GM18873 (cell line): ENCODE measurements around the gene AGAP1.

Experiments
- ATAC-seq: cut with Tn5 transposase; IDR thresholded peaks from one replicate; pipeline ENCODE4 v1.9.1; 2021; ENCODE audit warnings: mild to moderate bottlenecking, moderate library complexity, moderate number of reproducible peaks; ENCODE audit not compliant: unreplicated experiment, low FRiP score

Gene AGAP1

DNA sequence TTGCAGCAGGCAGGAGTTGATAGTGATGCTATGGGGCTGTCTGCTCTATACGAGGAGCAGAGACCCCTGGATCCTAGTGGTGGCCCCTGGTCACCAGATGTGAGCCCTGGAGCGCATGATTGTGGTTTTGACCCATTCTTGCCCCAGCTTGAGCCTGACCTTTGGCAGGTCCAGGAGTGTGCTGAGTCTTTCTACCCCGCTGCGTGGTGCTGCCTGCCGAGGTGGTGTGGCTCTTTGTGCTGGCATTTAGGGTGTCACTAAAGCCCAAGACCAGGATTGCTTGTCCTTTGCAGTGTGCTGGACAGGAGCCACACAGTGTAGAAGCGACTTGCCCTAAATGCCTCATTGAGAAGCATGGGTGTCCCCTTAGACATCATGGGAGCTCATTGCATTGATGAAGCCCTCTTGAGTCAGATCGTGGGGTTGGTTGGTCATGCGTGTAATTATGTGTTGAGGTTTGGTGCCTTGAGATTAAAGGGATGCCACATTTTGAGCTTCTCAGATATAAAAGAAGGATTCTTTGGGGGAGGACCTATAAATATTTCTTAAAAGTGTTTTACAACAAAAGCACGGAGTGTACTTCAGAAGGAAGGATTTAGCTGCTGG lies 88.3 kb downstream of the AGAP1 start:
- no peak for ATAC-seq

DNA sequence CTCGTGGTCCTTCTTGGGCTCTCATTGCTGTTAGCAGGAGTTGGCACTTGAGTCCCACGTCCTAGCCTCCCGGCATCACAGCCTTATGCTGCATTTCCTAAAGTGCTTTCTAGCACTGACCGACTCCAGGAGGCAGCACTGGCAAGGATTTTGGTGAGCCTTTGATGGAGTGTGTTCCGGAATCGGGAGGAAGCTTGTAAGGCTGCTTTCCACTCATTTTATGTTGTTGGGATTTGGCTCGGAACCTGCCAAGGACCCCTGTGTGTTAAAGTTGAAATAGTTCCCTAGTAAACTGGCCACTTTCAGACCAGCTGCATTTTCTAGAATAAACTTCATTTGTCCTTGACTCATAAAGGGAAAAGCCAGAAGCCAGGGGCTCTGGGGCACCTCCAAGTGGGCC lies 88.9 kb downstream of the AGAP1 start:
- ATAC-seq = no peak

DNA sequence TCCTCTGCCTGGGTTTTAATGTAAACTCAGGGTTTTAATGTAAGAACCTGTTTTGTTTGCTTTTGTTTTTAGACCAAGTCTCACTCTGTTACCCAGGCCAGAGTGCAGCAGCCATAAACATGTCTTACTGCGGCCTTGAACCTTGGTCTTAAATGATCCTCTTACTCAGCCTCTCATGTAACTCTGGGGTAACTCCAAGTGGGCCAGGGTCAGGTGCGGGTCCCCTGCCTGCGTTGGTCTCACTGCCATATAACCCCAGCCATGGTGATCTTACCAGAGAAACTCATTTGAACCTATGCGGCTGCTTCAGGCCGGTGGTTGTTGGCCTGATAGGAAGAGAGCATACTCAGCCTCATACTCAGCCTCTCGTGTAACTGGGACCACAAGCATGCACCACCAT lies 89.3 kb downstream of the AGAP1 start:
- no peak for ATAC-seq

DNA sequence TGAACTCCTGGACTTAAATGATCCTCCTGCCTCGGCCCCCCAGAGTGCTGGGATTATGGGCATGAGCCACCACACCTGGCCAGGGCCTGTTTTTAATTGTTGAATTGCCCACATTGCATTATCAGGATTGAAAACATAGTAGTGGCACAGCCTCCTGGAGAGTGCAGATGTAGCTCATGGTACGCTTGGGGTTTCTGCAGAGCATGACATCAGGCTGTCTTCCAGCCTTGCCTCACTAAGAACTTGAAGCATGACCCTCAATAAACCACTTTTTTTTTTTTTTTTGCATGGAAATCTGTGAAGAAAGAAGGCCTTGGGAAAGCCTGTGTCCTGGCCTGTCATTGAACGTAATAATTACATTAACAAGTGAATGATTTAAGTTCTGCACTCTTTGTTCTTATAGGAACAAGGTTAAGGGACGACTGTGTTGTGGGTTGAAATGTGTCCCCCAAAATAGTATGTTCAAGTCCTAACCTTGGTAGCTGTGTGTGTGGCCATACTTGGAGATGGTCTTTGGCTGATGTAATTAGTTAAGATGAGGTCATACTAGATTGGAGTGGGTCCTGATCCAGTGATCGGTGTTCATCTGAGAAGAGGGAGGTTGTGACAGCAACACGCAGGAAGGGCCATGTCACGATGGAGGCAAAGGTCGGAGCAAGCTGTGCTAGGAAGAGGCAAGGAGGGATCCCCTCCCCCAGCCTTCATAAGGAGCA lies 90.2 kb downstream of the AGAP1 start:
- ATAC-seq = no peak

DNA sequence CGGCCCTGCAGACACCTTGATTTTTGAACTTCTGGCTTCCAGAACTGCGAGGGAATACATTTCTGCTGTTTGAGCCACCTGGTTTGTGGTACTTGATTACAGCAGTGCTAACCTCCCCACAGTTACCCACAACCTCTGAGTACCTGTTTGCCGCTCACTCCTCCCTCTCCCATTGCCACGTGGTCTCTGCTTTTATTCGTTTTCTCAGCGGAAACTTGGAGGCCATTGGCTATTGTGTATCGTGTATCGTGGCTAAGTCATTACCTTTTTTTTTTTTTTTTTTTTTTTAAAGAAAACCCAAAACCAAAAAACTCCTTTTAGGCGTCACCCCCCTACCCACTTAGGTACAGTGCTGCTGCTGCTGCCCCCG lies 90.8 kb downstream of the AGAP1 start:
- ATAC-seq = no peak

DNA sequence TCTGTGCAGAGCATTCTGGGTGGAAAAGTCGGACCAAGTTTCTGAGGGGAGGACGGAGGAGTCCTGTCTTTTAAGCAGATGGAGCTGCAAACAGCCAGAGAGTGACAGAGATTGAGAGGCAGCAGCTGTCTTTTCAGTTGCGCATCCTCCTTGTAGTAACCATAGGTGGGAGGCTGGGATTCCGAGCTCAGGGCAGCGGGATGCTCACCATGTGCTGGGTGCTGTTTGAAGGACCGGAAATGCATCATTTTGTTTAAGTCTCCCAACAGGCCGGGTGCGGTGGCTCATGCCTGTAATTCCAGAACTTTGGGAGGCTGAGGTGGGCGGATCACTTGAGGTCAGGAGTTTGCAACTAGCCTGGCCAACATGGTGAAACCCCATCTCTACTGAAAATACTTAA lies 93.4 kb downstream of the AGAP1 start:
- no peak for ATAC-seq

DNA sequence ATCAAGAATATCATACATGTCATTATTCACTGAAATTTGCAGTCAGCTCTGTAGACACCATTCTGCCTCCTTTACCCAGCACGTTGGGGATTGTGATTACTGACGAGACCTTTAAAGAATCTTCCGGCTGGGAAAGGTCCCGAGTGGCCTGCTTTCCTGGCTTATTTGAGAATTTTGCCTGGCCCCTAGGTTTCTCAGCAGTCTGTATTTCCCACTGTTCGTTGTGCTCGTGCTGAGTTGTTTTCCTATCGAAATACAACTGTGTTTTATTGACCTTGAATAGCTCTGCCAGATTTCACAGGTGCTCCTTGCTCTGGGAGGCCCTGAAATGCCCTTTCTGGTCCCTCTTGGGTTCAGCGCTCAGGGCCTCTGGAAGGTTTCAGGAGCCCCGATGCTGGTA lies 94.9 kb downstream of the AGAP1 start:
- no peak for ATAC-seq

DNA sequence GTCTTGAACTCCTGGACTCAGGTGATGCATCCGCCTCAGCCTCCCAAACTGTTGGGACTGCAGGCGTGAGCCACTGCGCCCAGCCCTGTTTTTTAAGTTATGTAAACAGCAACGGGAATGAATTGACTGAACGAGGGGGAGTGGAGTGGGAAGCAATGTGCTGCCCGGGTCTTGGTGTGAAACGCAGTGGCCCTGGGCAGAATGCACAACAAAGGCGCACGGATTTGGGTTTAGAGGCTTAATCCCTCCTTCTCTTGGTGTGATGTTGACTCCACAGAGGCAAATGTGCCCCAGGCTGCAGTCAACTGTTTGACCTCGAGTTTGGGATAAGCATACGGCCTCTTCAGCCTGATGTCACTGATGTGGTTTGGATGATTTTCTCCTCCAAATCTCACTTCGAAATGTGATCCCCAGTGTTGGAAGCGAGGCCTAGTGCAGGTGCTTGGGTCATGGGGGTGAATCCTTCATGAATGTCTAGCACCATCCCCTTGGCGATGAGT lies 97.4 kb downstream of the AGAP1 start:
- ATAC-seq = no peak

DNA sequence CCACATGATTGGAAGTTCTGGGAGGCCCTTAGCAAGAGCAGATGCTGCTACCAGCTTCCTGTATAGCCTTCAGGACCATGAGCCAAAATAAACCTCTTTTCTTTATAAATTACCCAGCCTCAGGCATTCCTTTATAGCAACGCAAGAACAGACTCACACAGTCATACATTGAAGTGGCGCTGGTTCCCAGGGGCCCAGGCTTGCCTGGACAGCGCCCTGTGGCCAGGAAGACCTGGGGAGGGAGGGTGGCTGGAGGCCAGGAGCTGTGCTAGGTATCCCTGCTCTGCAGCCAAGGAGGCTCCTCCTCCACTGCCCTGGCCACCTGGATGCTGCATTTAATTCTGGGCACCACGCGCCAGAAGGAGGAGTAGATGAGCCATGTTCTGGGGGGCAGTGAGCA lies 98.1 kb downstream of the AGAP1 start:
- no peak for ATAC-seq

DNA sequence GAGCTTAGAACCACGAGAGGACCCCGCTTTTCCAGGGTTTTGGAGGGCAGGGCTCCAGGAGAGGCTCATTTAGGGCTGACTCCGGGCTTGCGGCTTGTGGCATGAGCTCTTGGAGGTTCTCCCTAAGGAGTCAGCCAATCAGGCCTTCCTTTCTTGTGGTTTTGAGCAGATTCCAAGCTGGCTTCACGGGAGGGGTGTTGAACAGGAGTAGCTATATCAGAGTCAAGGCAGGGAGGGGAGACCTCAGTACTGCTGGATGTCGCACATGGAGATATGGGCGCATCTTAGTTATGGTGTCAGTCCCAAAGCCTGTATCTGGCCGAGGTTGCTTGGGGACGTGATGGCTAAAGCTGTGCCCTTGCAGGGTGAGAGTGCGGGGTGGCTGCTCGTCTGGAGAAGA lies 98.6 kb downstream of the AGAP1 start:
- no peak for ATAC-seq

DNA sequence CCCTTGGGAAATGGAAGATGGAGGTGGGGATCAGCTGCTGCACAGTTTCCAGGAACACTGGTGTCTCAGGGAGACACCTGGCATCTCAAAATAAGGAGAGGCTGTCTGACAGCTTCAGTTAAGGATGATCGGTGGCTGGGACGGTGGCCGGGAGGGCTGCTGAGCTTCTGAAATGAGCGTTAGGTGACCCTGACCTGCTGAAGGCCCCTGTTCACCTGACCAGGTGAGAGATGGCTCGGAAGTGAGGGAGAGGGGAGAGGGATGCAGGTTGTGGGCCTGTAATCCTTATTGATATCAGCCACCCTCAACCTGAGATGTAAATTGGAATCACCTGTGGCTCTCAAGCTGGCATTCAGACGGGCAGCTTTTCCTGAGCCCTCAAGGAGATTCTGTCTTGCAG lies 99.0 kb downstream of the AGAP1 start:
- no peak for ATAC-seq

DNA sequence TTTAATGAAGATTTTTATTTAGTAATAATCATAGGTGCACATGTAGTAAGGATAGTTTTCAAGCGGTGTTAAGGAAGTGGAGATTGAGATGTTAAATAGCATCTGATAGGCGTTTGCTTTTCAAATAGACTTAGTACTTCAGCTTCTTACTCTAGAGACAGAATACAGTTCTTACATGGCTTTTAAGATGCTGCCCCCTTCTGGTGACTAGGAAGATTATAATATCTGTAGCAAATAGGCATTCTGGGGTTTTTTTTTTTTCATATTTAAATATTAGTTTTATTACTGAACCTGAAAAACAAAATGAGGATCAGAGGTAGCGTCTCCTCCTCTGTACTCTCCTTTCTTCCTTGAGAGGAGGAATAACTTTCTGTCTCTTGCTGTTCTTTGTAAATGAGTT lies 100.2 kb downstream of the AGAP1 start:
- no peak for ATAC-seq

DNA sequence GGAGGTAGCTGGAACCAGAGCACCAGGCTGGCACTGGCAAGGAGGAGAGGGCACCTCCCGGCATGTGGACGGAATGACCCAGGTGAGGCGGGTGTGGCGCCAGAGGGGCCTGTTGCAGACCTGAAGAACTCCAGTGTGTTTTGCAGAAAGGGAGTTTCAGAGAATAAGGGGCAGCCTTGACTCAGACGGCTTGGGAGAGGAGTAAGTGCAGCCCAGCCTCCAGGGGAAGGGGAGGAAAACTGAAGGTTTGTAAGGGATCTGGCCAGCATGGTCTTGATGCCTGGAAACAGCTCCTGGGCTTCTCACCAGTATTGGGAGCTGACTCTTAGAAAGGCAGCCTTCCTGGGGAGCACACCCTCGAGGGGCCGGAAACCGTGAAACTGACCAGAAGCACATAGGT lies 101.1 kb downstream of the AGAP1 start:
- no peak for ATAC-seq

DNA sequence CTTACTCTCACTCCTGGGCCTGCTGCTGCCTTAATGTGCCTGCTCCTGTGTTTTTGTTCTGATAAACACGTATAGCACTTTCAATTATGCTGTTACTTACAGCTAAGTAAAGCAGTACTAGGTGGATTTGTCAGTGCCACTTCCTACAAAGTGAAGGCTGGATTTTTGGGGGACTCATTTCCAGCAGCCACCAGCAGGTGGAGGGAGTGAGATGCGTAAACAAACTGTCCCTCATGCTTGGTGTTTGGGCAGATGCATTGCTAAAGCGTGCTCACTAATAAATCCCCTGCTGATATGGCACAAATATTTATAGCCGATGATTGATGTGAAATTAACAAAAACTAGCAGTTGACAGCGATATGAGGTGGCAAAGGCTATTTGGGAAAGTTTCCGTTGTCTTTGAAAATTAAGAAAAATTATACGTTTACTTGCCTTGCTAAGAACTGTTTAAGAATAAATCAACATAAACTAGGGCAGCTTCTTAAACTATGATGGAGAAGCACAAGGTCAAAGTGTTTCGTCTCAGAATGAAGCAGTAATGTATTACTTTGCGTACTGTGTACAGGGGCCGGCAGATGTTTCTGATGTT lies 101.7 kb downstream of the AGAP1 start:
- no peak for ATAC-seq

DNA sequence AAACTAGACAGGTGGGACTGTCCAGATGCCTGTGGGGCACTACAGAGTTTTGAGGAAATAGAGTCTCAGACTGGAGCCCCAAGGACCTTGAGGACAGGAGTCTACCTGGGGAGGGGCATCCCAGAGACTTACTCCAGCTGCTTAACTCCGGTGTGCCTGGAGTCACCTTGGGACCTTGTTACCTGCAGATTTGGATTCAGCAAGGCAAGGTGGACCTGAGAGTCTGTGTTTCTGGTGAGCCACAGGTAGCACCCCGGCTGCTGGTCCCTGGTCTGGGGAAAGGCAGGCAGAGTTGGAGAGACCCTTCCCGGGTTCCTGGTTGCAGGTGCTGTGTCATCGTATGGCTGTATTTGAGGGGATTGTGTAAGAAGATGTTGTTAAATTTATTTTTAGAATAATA lies 102.4 kb downstream of the AGAP1 start:
- ATAC-seq = no peak

DNA sequence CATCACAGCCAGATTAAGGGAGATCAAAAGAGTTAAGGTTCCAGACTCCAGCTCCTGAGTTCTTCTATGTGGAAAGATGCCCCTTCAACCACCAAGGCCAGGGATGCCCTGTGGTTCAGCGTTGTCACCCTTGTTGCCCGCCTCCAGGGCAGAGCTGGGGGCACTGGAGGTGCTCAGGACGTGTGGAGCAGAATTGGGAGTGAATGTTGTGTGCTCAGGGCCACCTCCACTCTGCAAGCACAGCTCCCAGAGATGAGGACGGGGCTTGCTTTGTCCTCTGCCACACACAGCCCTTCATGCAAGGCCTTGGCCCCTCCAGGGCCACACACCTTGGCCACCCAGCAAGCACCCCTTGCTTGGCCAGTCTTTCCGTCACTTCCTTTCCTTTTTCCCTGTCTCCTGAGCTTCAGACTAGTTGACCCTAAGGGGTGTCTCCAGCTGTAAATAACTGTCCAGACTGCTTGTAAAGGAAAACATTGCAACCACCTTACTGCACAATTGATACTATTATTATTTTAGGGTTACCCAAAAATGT lies 103.3 kb downstream of the AGAP1 start:
- no peak for ATAC-seq

DNA sequence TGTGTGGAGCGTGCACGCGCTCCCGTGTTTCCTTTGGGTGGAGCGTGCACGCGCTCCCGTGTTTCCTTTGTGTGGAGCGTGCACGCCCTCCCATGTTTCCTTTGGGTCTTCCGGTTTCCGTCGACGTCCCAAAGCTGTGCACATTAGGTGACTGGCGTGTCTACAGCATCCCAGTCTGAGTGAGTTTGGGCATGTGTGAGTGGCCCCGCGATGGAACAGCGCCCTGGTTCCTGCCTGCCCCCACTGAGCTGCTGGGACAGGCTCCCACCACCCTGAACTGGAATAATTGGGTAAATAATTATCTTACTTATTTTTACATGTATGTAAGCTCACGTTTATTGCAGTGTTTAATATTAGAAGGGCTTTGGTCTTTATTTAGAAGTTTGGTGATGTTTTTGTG lies 104.2 kb downstream of the AGAP1 start:
- ATAC-seq = no peak

DNA sequence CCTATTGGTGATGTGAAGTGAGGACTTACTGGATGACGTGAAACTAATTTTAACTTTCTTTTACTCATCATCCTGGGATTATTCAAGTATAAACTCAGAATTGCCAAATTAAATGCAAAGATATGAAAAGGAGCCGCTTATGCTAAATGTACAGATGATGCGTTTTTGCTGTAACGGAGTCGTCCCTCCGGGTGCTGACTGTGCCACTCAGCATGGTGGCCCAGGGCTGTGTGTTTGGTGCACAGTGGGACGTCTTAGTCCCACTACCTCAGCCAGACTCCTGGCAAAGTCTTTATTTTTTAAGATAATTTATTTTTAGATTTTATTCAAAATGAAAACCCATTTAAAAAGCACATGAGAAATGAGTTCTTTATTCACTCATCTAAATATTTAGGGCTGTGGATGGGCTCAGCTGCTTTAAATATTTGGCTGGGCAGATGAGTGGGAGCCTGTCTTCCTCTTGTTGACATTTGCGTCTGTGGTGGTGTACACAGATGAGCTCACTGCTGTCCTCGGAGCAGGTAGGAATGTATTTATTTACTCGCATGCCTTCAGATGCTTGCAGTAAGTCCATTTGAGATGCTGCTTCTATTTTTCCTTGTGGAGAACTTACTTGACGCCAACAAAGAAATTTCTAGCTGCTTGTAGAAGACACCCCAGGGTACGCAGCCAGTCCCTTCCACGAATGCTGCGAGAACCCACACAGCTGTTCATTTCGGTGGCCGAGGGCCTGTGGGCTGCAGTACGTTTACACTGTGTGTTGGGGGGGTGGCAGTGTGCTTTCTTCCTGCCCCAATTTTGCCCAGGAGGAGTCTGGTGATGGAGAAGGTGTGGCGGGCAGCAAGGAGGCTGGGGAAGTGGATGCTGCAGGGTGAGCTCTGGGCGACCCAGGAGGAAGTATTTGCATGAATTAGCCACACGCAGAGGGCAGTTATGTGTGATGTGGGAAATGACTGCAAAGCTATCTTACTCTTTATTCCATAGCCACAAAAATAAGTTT lies 105.0 kb downstream of the AGAP1 start:
- ATAC-seq = no peak

DNA sequence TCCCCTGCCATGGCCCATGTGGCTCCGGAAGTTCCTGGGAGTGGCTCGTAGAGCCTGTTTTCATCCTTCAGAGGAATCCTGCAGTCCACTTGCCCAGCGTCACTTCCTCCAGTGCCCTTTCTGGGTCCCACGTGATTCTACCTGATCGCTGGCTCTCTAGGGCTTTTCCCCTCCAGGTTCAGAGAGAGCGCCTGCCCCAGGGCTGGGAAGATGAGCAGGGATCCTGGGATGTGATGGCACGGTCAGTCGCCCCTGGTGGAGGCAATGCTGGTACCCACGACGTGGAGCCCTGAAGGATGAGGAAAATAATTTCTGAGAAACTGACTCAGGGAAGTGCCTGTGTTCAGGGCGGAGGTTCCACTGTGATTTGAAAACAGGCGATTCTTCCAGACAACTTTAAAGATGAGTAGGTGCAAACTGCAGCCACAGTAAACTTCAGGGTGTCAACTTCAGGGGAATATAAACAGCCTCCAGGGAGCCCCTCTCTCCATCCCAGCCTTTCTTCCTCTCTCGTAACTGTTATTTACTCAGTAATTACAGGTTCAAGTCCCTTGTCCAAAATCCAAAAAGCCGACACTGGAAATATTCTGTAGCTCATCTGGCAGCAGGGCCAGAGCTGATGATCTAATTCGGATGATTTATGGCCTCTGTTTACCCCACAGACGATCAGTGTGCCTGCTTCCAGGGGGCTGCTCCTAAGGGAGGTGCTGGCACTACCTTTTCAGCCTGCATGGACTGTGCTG lies 105.9 kb downstream of the AGAP1 start:
- ATAC-seq = no peak

DNA sequence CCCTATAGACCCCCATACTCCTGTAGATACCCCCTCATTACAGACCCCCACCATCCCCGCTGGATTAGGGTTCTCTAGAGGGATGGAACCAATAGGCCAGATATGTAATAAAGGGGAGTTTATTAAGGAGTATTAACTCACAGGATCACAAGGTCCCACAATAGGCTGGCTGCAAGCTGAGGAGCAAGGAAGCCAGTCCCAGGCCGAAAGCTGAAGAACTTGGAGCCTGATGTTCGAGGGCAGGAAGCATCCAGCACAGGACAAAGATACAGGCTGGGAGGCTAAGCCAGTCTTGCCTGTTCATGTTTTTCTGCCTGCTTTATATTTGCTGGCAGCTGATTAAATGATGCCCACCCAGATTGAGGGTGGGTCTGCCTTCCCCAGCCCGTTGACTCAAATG lies 106.6 kb downstream of the AGAP1 start:
- ATAC-seq = no peak
